H1 (cell line): ENCODE results near the gene NEK11. TPM values are rescaled to one million over a fixed set of nuclear protein-coding genes. Genes with fewer than 3 reads are reported as not detected.

ENCODE experiments used
- CTCF ChIP-seq, 3 experiments: IDR thresholded peaks; 1 replicate in 2 of 3; 2 replicates in 1 of 3; pipeline versions ENCODE4 v1.5.1 to v1.6.1; 2011; ENCODE audit warnings: low read length in 3 of 3, mild to moderate bottlenecking in 3 of 3, inconsistent platforms in 2 of 3, low read depth in 1 of 3, moderate library complexity in 1 of 3; ENCODE audit not compliant: insufficient read depth in 1 of 3; ENCODE audit errors: control extremely low read depth in 1 of 3
- KDM1A ChIP-seq: fragments of 200-600, 300-600 bp; sonication (generic); IDR thresholded peaks from 2 replicates; pipeline ENCODE4 v1.7.1; 2016; ENCODE audit warnings: mild to moderate bottlenecking, low read length, borderline replicate concordance
- SP1 ChIP-seq: IDR thresholded peaks from 2 replicates; pipeline ENCODE4 v1.6.1; 2011; ENCODE audit warnings: low read depth, low read length
- SUZ12 ChIP-seq: fragments of 200-600 bp; sonication (generic); IDR thresholded peaks from 2 replicates; pipeline ENCODE4 v1.6.1; 2012; ENCODE audit warnings: mild to moderate bottlenecking, inconsistent platforms, low read length, moderate library complexity, mixed read lengths
- USF2 ChIP-seq: IDR thresholded peaks from 2 replicates; pipeline ENCODE4 v1.6.1; 2011; ENCODE audit warnings: low read length, improper control_type of control experiment
- polyA plus RNA-seq, 7 experiments: library from polyadenylated mRNA; depleted of rRNA in 3 of 7; stranded (reverse) in 5 of 7; unstranded in 2 of 7; fragments of >200 nt in 5 of 7; fragments of 200-250 nt in 2 of 7; gene quantifications; 1 replicate in 5 of 7; 2 replicates in 1 of 7; 4 replicates in 1 of 7; pipeline versions ENCODE4 v1.2.1 to v1.2.3, GENCODE V29; 2011 to 2013; ENCODE audit warnings: missing spikeins in 2 of 7, mixed read lengths in 2 of 7
- total RNA-seq: library from RNA; stranded (reverse); fragmentation: NEBNext Ultra II Directional; extraction: Animal tissue kit (Norgen Biotek cat#: 25700); gene quantifications from 2 replicates; pipeline ENCODE4 v1.2.1, GENCODE V29; 2021

The NEK11 gene
- total and polyA plus RNA-seq, 2 of the 8 experiments (the other 6 are each of a cell fraction or from before 2014, with no cell fraction given) = 0.60 TPM; not detected in 1

DNA sequence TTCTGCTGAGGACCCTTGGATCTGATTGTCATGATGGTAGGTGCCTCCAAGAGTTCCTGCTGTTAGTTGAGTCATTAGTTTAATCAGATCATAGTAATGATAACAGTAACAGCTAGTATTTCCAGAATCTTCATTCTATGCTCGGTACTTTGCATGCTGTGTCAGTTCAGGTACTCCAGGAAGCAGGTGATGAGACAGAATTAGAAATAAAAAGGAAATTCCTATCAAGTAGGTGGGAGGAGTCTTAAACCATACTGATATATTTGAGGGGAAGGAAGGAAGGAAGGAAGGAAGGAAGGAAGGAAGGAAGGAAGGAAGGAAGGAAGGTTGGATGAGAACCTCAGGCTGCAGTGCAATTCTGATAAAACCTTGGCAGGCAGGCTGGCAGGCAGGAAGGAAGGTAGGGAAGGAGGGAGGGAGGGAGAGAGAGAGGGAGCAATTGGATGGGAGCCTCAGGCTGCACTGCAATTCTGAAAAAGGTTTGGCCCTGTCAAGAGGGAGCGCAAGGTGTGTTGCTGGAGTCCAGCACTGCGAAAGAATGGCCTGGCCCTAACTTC is 206.1 kb downstream of the NEK11 start (continued):
- TF ChIP-seq CTCF (IDR thresholded peaks at IDR 0.05; ENCODE audit: control extremely low read depth in 1 of 3, insufficient read depth in 1 of 3, low read depth in 1 of 3, low read length in 3 of 3) (no peak), SP1 (no peak), USF2 (no peak), KDM1A (no peak), SUZ12 (no peak)
